Dendritic cell treated with granulocyte-macrophage colony-stimulating factor and Interleukin-4, amounts not matched to agents 40 ng/mL and 50 ng/mL, for 4 days (primary cell): ENCODE results near the gene OTUD6A.

ENCODE experiments used
- H3K27ac Mint-ChIP-seq: one replicate; pipeline ENCODE4 v1.8.0; 2022; ENCODE audit warnings: mild to moderate bottlenecking, mixed read lengths
- H3K27me3 Mint-ChIP-seq: one replicate; pipeline ENCODE4 v1.8.0; 2022; ENCODE audit warnings: mild to moderate bottlenecking, mixed read lengths
- H3K36me3 Mint-ChIP-seq: one replicate; pipeline ENCODE4 v1.8.0; 2022; ENCODE audit warnings: low read depth, mixed read lengths
- H3K4me1 Mint-ChIP-seq: one replicate; pipeline ENCODE4 v1.8.0; 2022; ENCODE audit warnings: low read depth, mixed read lengths
- H3K4me3 Mint-ChIP-seq: one replicate; pipeline ENCODE4 v1.8.0; 2022; ENCODE audit warnings: mild to moderate bottlenecking, moderate library complexity, mixed read lengths
- H3K9me3 Mint-ChIP-seq: one replicate; pipeline ENCODE4 v1.8.0; 2022; ENCODE audit warnings: mixed read lengths
- intact Hi-C: fragments of 100-400 bp; cut with micrococcal nuclease; formaldehyde crosslinking; loops from one replicate; pipeline ENCODE4 v1.15.0; 2022

The OTUD6A gene, protein sequence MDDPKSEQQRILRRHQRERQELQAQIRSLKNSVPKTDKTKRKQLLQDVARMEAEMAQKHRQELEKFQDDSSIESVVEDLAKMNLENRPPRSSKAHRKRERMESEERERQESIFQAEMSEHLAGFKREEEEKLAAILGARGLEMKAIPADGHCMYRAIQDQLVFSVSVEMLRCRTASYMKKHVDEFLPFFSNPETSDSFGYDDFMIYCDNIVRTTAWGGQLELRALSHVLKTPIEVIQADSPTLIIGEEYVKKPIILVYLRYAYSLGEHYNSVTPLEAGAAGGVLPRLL

GRCh38 chrX:70062076-70062475, at the start of gene OTUD6A:
Gene OTUD6A, plus strand, starts transcription at chrX:70062457. Its CDS starts 68 bp downstream, at chrX:70062525.
- H3K4me3 Mint-ChIP-seq, result no peak within 1 kb of the TSS
- no peak within 1 kb of the TSS for H3K27ac Mint-ChIP-seq
- H3K27me3 Mint-ChIP-seq, result no peaks in the 10 kb centered on the region
- H3K9me3 Mint-ChIP-seq, result no peaks in the 10 kb centered on the region
- H3K4me1 Mint-ChIP-seq, result no peaks in the 10 kb centered on the region
- H3K36me3 Mint-ChIP-seq, result no peaks in the 10 kb centered on the region
- intact Hi-C loops, result no loop called here

DNA sequence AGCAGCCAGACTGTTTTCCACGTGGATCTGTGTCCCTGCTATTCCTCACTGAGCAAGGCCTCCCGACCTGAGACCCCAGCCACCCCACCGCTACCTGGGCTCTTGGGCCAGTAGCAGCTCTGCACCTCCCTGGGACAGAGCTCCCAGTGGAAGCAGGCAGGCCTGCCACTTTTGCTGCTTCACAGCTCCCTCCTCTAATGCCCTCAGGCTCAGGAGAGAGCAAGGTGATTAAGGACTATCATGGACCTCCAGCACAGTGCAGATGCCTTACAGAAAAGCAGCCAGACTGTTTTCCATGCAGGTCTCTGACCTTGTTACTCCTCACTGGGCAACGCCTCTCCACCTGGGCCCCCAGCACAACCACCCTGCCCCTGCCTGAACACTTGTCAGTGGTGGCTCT, 49.5 kb upstream of the OTUD6A start:
- H3K4me3 Mint-ChIP-seq, result no peak overlapping the region
- no peak overlapping the region for H3K27ac Mint-ChIP-seq
- no peaks in the 10 kb centered on the region for H3K9me3 Mint-ChIP-seq
- H3K4me1 Mint-ChIP-seq, result no peaks in the 10 kb centered on the region
- intact Hi-C loops, result no loop called here
- H3K27me3 Mint-ChIP-seq, result no peaks in the 10 kb centered on the region
- H3K36me3 Mint-ChIP-seq, result no peaks in the 10 kb centered on the region

DNA sequence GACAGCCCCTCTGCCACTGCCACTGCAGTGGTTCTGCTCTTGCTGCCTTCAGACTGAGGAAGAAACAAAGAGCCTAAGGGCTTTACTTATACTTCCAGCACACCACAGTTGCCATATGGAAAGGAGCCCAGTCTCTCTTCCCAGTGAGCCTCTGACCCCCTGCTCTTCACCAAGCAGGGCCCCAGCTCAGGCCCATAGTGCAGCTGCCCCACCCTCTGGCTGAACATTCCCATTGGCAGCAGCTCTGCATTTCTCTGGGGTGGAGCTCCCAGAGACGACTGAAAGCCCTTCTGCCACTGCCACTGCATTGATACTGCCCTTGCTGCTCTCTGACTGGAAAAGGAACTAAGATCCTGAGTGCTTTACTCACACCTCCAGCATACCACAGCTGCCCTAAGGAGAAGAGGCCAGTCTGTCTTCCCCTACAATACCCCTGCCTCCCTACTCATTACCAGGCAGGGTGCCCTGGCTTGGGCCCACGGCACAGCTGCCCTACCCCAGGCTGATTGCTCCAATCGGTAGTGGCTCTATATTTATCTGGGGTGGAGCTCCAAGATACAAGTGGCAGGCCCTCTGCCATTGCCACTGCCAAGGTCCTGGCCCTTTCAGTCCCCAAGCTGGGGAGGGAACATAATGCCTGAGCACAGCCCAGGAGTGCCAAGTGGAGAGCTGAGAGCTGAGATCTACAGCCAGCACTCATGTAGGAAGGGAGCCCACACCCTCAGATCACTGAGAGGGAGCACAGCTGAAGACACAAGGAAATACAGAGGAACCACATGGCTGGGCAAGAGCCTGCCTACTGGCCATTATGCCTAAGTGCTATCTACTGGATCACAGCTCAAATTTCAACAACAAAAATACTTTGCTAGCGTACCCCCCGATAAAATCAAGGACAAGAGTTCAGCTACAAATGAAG, 48.5 kb upstream of the OTUD6A start:
- H3K4me1 Mint-ChIP-seq, result no peaks in the 10 kb centered on the region
- no peaks in the 10 kb centered on the region for H3K27me3 Mint-ChIP-seq
- H3K36me3 Mint-ChIP-seq, result no peaks in the 10 kb centered on the region
- intact Hi-C loops, result no loop called here
- H3K4me3 Mint-ChIP-seq, result no peak overlapping the region
- H3K27ac Mint-ChIP-seq, result no peak overlapping the region
- no peaks in the 10 kb centered on the region for H3K9me3 Mint-ChIP-seq

DNA sequence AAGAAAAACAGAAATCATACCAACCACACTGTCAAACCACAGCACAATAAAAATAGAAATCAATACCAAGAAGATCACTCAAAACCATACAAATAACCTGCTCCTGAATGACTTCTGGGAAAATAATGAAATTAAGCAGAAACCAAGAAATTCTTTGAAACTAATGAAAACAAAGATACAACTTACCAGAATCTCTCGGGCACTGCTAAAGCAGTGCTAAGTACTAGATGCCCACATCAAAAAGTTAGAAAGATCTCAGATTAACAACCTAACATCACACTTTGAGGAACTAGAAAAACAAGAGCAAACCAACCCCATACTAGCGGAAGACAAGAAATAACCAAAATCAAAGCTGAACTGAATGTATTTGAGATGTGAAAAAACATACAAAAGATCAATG, 45.7 kb upstream of the OTUD6A start:
- no peak overlapping the region for H3K27ac Mint-ChIP-seq
- no peaks in the 10 kb centered on the region for H3K27me3 Mint-ChIP-seq
- H3K9me3 Mint-ChIP-seq, result no peaks in the 10 kb centered on the region
- no peaks in the 10 kb centered on the region for H3K36me3 Mint-ChIP-seq
- H3K4me1 Mint-ChIP-seq, result no peaks in the 10 kb centered on the region
- no peak overlapping the region for H3K4me3 Mint-ChIP-seq
- intact Hi-C loops, result no loop called here

GRCh38 chrX:70022616-70023015, 39.6 kb upstream of the OTUD6A start:
- intact Hi-C loops, result no loop called here
- Mint-ChIP-seq H3K4me1 (no peaks in the 10 kb centered on the region), H3K27me3 (no peaks in the 10 kb centered on the region), H3K27ac (no peak overlapping the region), H3K4me3 (no peak overlapping the region), H3K36me3 (no peaks in the 10 kb centered on the region), H3K9me3 (no peaks in the 10 kb centered on the region)

DNA sequence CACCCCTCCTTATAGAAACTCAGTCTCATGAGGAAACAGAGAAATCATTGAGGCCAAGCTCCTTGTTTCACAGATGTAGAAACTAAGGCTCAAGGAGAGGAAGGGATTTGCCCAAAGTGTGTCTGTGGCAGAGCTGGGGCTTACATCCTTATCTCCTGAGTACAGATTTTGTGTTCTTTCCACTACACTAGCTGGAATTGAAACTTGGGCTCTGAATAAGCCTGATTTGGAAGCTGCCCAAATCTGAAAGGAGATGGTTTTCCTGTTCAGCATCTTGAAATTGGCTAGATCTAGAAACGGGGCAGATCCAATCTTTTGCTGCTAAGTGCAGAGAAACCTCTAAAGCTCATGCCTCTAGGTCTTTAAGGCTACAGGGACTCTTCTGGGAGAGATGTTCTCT, 36.8 kb upstream of the OTUD6A start:
- intact Hi-C loops, result no loop called here
- no peaks in the 10 kb centered on the region for H3K36me3 Mint-ChIP-seq
- no peaks in the 10 kb centered on the region for H3K9me3 Mint-ChIP-seq
- H3K27ac Mint-ChIP-seq, result no peak overlapping the region
- peaks cover 2% of the 10 kb centered on the region for H3K27me3 Mint-ChIP-seq
- no peak overlapping the region for H3K4me3 Mint-ChIP-seq
- no peaks in the 10 kb centered on the region for H3K4me1 Mint-ChIP-seq

DNA sequence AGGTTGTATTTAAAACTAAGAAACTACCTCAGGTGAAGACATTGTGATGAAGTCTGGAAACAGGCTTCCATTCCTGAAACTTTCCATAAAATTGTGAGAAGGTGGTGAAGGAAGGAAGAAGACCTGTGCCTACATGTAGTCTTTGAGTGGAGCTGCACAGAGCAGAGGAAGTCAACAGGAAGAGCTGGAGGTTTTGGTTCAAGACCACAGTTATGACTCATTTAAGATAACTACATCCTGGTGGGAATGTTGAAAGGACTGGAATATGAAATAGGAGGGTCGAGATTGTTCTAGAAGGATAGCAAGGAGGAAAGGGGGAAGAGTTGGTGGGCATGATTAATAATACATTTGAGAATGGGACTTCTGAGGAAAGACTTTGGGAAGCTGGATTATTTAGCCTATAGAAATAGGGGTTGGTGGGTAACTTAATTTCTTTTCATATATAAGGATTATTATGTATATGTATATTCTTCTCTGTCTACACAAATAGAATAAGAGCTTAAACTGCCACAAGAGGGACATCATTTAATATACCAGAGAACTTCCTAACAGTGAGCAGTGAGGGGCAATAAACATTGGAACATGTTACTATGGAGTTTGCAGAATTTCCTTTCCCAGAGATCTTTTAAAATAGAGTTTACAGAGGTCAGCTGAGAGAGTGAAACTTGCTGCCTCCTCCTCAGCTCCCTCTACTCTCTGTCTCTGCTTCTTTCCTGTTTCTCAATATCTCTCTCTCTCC, 36.0 kb upstream of the OTUD6A start:
- no peak overlapping the region for H3K27ac Mint-ChIP-seq
- no peaks in the 10 kb centered on the region for H3K4me1 Mint-ChIP-seq
- H3K27me3 Mint-ChIP-seq, result peaks cover 2% of the 10 kb centered on the region
- intact Hi-C loops, result no loop called here
- no peaks in the 10 kb centered on the region for H3K36me3 Mint-ChIP-seq
- no peaks in the 10 kb centered on the region for H3K9me3 Mint-ChIP-seq
- H3K4me3 Mint-ChIP-seq, result no peak overlapping the region

GRCh38 chrX:70026851-70027200, 35.4 kb upstream of the OTUD6A start:
- H3K27ac Mint-ChIP-seq, result no peak overlapping the region
- intact Hi-C loops, result no loop called here

GRCh38 chrX:70029863-70030262, 32.4 kb upstream of the OTUD6A start:
- Mint-ChIP-seq H3K4me1 (no peaks in the 10 kb centered on the region), H3K27ac (no peak overlapping the region), H3K27me3 (peaks cover 2% of the 10 kb centered on the region), H3K36me3 (no peaks in the 10 kb centered on the region), H3K4me3 (no peak overlapping the region), H3K9me3 (no peaks in the 10 kb centered on the region)
- intact Hi-C loops, result loop anchor here (2.0 to 5.0 kb wide), 2 partner anchors 67 to 491 kb away; no protein-coding TSS in a partner anchor

More at GRCh38 chrX:70026851-70027200, 35.4 kb upstream of the OTUD6A start:
- Mint-ChIP-seq H3K4me3 (no peak overlapping the region), H3K27me3 (peaks cover 2% of the 10 kb centered on the region), H3K4me1 (no peaks in the 10 kb centered on the region), H3K9me3 (no peaks in the 10 kb centered on the region), H3K36me3 (no peaks in the 10 kb centered on the region)

DNA sequence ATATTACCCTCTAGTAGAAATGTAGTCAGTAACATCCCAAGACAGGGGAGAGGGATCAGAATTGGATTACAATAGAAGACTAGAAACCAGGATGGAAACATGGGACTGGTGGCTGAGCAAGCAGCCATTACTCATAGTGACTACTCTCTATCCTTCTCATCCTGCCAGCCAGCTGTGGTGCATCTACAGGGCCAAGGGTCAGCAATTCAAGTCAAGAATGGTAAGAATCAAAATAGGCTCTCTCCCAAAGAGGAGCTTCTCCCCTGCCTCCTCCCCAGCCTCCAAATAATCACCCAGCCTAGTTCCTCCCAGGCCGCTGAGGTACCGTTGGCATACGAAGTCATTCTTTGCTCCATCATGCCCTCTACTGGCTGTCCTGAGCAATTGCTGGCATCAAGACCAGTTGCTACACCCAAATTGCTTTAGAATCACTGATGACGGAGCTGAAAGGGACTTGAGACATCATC, 31.9 kb upstream of the OTUD6A start:
- Mint-ChIP-seq H3K9me3 (no peaks in the 10 kb centered on the region), H3K4me1 (no peaks in the 10 kb centered on the region), H3K27ac (no peak overlapping the region), H3K4me3 (no peak overlapping the region), H3K27me3 (peaks cover 2% of the 10 kb centered on the region), H3K36me3 (no peaks in the 10 kb centered on the region)
- intact Hi-C loops, result loop anchor here (5.0 kb wide), 1 partner anchor 67 kb away; no protein-coding TSS in a partner anchor

GRCh38 chrX:70032792-70033191, 29.5 kb upstream of the OTUD6A start:
- no peak overlapping the region for H3K27ac Mint-ChIP-seq
- no peaks in the 10 kb centered on the region for H3K4me1 Mint-ChIP-seq
- no peak overlapping the region for H3K4me3 Mint-ChIP-seq
- H3K36me3 Mint-ChIP-seq, result no peaks in the 10 kb centered on the region
- intact Hi-C loops, result loop anchor here (5.0 kb wide), 1 partner anchor 65 kb away; no protein-coding TSS in a partner anchor
- no peaks in the 10 kb centered on the region for H3K9me3 Mint-ChIP-seq
- peaks cover 2% of the 10 kb centered on the region for H3K27me3 Mint-ChIP-seq

GRCh38 chrX:70033348-70034051, 28.8 kb upstream of the OTUD6A start:
- Mint-ChIP-seq H3K27ac (no peak overlapping the region), H3K9me3 (no peaks in the 10 kb centered on the region), H3K27me3 (peaks cover 2% of the 10 kb centered on the region), H3K4me3 (no peak overlapping the region), H3K36me3 (no peaks in the 10 kb centered on the region), H3K4me1 (no peaks in the 10 kb centered on the region)
- intact Hi-C loops, result loop anchor here (5.0 kb wide), 1 partner anchor 64 kb away; no protein-coding TSS in a partner anchor

GRCh38 chrX:70034646-70035045, 27.6 kb upstream of the OTUD6A start:
- Mint-ChIP-seq H3K27ac (no peak overlapping the region), H3K36me3 (no peaks in the 10 kb centered on the region), H3K4me1 (no peaks in the 10 kb centered on the region), H3K4me3 (no peak overlapping the region), H3K9me3 (no peaks in the 10 kb centered on the region), H3K27me3 (peaks cover 2% of the 10 kb centered on the region)
- intact Hi-C loops, result loop anchor here (5.0 kb wide), 1 partner anchor 63 kb away; no protein-coding TSS in a partner anchor
